GM18909 (cell line): Measurements from ENCODE around the gene USP3.

Experiments
- ATAC-seq: cut with Tn5 transposase; IDR thresholded peaks from one replicate; pipeline ENCODE4 v1.9.1; 2021; ENCODE audit warnings: mild to moderate bottlenecking; ENCODE audit not compliant: unreplicated experiment, poor library complexity

The USP3 gene

GRCh38 chr15:63576441-63576840, 72.0 kb downstream of the USP3 start:
- no peak for ATAC-seq

GRCh38 chr15:63582179-63582578, 77.8 kb downstream of the USP3 start:
- no peak for ATAC-seq

GRCh38 chr15:63582718-63583426, 78.5 kb downstream of the USP3 start:
- no peak for ATAC-seq

GRCh38 chr15:63586790-63587189, 82.4 kb downstream of the USP3 start:
- ATAC-seq, result no peak

GRCh38 chr15:63587527-63587926, 83.1 kb downstream of the USP3 start:
- no peak for ATAC-seq

- no peak for ATAC-seq
These were observed 84.4 kb downstream of the USP3 start for GRCh38 chr15:63588826-63589225.

- ATAC-seq, result no peak
These were observed 89.6 kb downstream of the USP3 start for GRCh38 chr15:63593705-63594671.

GRCh38 chr15:63595065-63595464, 90.7 kb downstream of the USP3 start:
- ATAC-seq, result no peak

- no peak for ATAC-seq
These were observed 91.3 kb downstream of the USP3 start for GRCh38 chr15:63595688-63596087.

GRCh38 chr15:63596676-63597037, 92.3 kb downstream of the USP3 start:
- ATAC-seq, result no peak

- ATAC-seq, result no peak
These were observed 92.8 kb downstream of the USP3 start, which contains the start of gene FBXL22 for GRCh38 chr15:63597038-63597790. Gene FBXL22 (plus strand): TSS chr15:63597387. CDS start chr15:63597393, 6 bp downstream.

GRCh38 chr15:63597821-63598220, 93.4 kb downstream of the USP3 start:
- ATAC-seq, result no peak

GRCh38 chr15:63598473-63599400, 94.3 kb downstream of the USP3 start:
- ATAC-seq, result no peak

GRCh38 chr15:63599401-63600000, 95.1 kb downstream of the USP3 start:
- ATAC-seq, result no peak

GRCh38 chr15:63600001-63600615, 95.7 kb downstream of the USP3 start:
- no peak for ATAC-seq

GRCh38 chr15:63600616-63601025, 96.2 kb downstream of the USP3 start:
- peak; percentile 78 for ATAC-seq

- peak; percentile 22 for ATAC-seq
These were observed 96.8 kb downstream of the USP3 start for GRCh38 chr15:63601026-63601703.

- no peak for ATAC-seq
These were observed 97.4 kb downstream of the USP3 start for GRCh38 chr15:63601704-63602185.
